Mucosa of stomach (tissue), 1 donor: ENCODE data around the gene MTARC1.

ENCODE experiments used
- H3K27me3 ChIP-seq: one replicate; pipeline ENCODE4 v1.7.0; 2013; ENCODE audit warnings: mild to moderate bottlenecking, low read length; ENCODE audit not compliant: control insufficient read depth, insufficient read depth
- H3K36me3 ChIP-seq: one replicate; pipeline ENCODE4 v1.7.0; 2013; ENCODE audit warnings: low read length; ENCODE audit not compliant: control insufficient read depth, insufficient read depth
- H3K4me1 ChIP-seq: one replicate; pipeline ENCODE4 v1.7.0; 2013; ENCODE audit warnings: mild to moderate bottlenecking, low read length; ENCODE audit not compliant: control insufficient read depth, insufficient read depth
- H3K4me3 ChIP-seq: one replicate; pipeline ENCODE4 v1.7.0; 2013; ENCODE audit warnings: low read length
- H3K9ac ChIP-seq: one replicate; pipeline ENCODE4 v1.7.0; 2013; ENCODE audit warnings: mild to moderate bottlenecking, low read length, moderate library complexity
- H3K9me3 ChIP-seq: one replicate; pipeline ENCODE4 v1.7.0; 2013; ENCODE audit warnings: mild to moderate bottlenecking, low read length, moderate library complexity; ENCODE audit not compliant: control insufficient read depth
- donor health status: Pancreatic carcinoma.

The MTARC1 gene

DNA sequence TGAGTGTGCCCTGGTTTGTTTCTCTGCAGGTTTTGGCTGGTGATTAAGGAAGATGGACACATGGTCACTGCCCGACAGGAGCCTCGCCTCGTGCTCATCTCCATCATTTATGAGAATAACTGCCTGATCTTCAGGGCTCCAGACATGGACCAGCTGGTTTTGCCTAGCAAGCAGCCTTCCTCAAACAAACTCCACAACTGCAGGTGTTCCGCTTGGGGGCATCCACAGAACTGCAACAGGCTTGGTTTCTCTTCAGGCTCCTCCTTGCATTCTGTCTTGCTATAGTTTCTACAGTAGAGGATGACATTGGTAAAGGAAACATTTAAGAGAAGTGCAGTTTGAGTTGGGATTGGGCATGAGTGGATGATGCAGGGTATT is 31.8 kb upstream of the MTARC1 start:
- Histone ChIP-seq H3K36me3 (peaks cover 7% of the 10 kb centered on the region), H3K4me3 (no peak overlapping the region), H3K9ac (no peak overlapping the region), H3K27me3 (no peaks in the 10 kb centered on the region), H3K9me3 (no peaks in the 10 kb centered on the region), H3K4me1 (peaks cover 24% of the 10 kb centered on the region)

DNA sequence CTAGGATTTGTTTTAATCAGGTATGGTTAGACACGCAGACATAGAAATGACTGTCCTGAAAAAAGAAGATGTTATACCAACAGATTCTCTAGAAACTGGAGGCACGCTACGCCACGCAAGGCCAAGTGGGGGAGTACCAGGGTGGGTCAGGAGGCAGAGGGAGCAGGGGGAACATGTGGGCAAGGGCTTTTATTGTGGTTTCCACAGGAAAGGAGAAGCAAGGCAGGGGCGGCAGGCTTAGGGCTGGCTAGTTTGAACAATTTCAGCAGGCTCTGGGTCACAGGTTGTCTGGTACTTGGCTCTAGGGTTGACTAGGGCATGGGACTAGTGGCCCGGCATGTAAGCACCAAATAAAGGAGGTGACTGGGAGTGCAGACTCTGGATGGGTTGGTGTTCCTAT is 31.4 kb upstream of the MTARC1 start:
- Histone ChIP-seq H3K9me3 (no peaks in the 10 kb centered on the region), H3K9ac (no peak overlapping the region), H3K4me3 (no peak overlapping the region), H3K36me3 (peaks cover 7% of the 10 kb centered on the region), H3K27me3 (no peaks in the 10 kb centered on the region), H3K4me1 (peaks cover 19% of the 10 kb centered on the region)

DNA sequence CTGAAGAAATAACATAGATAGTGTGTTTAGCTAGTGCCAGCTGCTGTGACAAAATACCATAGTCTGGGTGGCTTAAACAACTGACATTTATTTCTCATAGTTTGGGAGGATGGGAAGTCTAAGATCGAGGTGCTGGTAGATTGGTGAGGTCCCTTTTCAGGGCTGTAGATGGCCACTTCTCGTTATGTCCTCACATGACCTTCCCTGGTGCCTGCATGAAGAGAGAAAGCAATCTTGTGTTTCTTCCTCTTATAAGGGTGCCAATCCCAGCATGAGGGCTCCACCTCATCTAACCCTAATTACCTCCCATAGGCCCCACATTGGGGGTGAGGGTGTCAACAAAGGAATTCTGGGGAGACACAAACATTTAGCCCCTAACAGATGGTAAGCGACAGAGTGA is 29.3 kb upstream of the MTARC1 start:
- H3K9me3 ChIP-seq = no peaks in the 10 kb centered on the region
- H3K36me3 ChIP-seq = peaks cover 7% of the 10 kb centered on the region
- H3K27me3 ChIP-seq = no peaks in the 10 kb centered on the region
- no peak overlapping the region for H3K4me3 ChIP-seq
- peaks cover 22% of the 10 kb centered on the region for H3K4me1 ChIP-seq
- no peak overlapping the region for H3K9ac ChIP-seq

DNA sequence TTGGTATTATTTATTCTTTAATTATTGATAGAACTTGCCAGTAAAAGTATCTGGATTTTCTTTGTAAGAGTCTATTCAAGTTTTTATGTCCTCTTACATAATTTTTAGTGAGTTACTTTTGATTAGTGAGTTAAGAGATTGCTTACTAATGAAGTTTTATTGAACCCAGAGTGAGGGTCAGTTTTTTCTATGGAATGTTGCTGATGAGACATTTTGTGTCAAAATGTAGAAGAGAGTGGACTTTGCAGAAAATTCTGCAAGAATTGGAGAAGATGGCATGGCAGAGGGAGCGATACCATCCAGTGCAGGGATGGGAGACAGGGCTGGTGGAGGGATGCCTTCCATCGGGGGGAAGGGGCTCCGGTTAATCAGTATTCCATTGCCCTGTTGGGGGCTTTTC is 27.6 kb upstream of the MTARC1 start:
- Histone ChIP-seq H3K36me3 (peaks cover 7% of the 10 kb centered on the region), H3K9me3 (no peaks in the 10 kb centered on the region), H3K4me1 (peaks cover 24% of the 10 kb centered on the region), H3K9ac (no peak overlapping the region), H3K27me3 (no peaks in the 10 kb centered on the region), H3K4me3 (no peak overlapping the region)

DNA sequence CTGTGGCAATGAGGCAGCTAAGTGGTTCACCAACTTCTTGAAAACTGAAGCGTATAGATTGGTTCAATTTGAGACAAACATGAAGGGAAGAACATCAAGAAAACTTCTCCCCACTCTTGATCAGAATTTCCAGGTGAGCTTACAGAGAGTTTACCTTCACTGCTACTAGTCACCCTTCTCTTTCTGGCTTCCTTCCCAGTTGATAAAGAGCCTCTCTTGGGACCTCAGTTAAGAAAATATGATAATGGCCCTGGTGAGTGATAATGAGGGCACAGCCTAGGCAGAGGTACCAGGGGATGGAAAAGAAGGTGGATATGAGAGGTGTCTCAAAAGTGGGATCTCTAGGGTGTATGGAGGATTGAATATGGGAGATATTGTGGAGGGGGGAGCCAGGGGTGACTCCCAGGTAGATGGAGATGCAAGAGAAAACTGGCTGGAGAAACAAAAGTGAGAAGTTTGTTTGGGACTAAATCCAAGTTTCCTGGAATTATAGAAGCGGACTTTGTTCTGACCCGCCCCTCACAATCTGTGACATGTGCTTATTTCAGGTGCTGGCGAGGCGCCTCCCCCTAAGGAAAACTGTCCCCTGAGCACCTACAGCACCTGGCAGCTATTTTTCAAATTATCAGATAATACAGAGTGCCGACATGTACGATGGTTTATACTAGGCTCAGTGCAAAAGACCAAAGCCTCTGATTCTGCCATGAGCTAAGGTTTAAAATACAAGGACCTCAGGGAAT is 24.9 kb upstream of the MTARC1 start:
- Histone ChIP-seq H3K9ac (no peak overlapping the region), H3K4me3 (no peak overlapping the region), H3K36me3 (no peaks in the 10 kb centered on the region), H3K27me3 (no peaks in the 10 kb centered on the region), H3K4me1 (peaks cover 24% of the 10 kb centered on the region), H3K9me3 (no peaks in the 10 kb centered on the region)

DNA sequence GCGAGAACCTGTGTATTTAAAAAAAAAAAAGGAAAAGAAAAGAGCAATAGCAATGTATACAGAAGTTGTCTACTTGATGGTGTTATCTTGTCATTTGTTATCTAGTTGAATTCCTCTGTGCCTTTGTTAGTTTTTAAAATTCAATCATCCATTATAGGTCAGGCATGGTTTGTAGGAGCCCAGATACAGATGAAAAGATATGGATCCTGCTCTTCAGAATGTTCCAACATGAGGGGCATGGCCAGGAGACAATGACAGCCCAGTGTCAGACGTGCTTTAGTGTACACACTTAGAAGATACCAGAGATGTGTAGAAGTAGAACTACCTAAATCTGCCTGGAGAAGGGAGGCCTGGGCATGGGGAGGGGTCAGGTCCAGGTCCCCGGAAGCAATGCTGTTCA is 22.0 kb upstream of the MTARC1 start:
- Histone ChIP-seq H3K9me3 (no peaks in the 10 kb centered on the region), H3K4me1 (peaks cover 44% of the 10 kb centered on the region), H3K9ac (no peak overlapping the region), H3K36me3 (no peaks in the 10 kb centered on the region), H3K27me3 (no peaks in the 10 kb centered on the region), H3K4me3 (no peak overlapping the region)

DNA sequence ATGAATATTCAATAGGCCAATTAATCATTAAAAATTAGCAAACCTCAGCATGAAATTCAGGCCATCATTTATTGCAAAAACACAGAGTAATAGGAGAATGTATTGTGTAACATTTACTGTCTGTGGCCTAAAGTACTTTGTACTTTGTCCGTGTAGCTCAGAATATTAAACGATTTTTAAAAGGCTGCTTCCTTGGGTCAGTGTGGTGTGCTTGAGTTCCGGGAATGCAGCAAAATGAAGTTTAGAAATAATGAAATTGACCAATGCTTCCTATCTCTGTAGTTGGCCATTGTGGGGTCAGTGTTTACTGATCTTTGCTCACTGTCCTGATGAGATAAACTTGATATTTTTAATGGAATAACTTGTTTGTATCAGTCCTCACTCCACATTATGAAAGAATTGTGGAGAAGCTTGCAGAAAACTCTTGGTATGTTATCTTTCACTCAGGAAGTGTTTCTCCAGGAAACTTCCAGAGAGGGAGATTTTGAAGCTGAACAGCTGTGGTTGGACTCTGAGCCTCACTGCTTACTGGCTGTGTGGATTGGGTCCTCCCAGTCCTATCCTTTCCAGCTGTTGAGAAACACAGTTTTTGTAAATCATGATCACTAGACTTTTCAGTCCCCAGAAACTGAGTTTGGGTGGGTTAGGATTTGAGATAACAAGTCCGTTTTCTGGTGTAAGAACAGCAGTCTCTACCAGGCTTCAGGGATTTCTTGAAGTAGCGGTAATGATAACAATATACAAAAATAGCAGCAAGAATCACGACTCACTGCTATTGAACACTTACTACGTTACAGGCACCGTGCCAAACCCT is 19.2 kb upstream of the MTARC1 start:
- Histone ChIP-seq H3K9ac (no peak overlapping the region), H3K4me1 (peaks cover 27% of the 10 kb centered on the region), H3K27me3 (no peaks in the 10 kb centered on the region)

DNA sequence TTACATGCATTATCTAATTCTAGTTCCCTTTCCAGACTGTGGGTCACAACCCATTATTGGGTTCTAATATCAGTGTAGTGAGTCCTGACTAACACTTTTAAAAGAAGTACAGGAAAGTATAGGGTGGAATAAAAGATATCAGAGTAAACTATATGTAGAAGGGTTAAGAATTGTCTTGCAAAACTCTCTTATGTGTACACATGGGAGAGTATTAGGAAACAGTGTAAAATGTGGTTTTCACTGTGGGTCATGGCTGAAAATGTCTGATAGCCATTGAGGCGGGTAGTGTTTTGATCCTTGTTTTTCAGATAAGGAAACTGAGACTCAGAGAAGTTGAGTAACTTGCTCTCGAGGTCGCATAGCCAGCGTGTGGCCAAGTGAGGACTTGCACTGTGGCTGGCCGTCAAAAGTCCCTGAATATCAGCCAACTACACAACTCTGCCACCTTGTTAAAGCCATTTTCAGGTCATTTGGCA is 18.5 kb upstream of the MTARC1 start:
- Histone ChIP-seq H3K36me3 (no peaks in the 10 kb centered on the region), H3K9ac (no peak overlapping the region), H3K9me3 (no peaks in the 10 kb centered on the region), H3K27me3 (no peaks in the 10 kb centered on the region), H3K4me3 (no peak overlapping the region), H3K4me1 (peaks cover 24% of the 10 kb centered on the region)

More for the DNA sequence above, 19.2 kb upstream of the MTARC1 start:
- H3K9me3 ChIP-seq = no peaks in the 10 kb centered on the region
- no peaks in the 10 kb centered on the region for H3K36me3 ChIP-seq
- no peak overlapping the region for H3K4me3 ChIP-seq

DNA sequence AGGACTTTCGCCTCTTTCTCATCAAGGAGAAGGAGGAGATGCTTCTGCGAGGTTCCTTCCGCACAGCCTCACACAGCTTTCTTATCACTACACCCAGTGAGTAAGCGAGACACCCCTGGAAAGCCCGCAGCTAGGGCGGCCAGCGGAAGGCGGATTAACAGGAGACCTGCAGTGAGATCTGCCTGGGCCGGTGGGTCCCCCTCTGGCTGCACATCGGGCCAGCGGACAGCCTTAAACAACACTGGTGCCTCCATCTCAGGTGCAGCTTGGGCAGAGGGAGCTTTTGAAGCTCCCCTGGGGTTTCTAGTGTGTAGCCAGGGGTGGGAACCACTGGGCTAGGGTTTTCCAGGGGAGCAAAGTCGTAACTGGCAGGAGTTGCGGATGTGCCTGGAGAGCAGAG is 17.5 kb upstream of the MTARC1 start:
- peaks cover 20% of the 10 kb centered on the region for H3K4me1 ChIP-seq

DNA sequence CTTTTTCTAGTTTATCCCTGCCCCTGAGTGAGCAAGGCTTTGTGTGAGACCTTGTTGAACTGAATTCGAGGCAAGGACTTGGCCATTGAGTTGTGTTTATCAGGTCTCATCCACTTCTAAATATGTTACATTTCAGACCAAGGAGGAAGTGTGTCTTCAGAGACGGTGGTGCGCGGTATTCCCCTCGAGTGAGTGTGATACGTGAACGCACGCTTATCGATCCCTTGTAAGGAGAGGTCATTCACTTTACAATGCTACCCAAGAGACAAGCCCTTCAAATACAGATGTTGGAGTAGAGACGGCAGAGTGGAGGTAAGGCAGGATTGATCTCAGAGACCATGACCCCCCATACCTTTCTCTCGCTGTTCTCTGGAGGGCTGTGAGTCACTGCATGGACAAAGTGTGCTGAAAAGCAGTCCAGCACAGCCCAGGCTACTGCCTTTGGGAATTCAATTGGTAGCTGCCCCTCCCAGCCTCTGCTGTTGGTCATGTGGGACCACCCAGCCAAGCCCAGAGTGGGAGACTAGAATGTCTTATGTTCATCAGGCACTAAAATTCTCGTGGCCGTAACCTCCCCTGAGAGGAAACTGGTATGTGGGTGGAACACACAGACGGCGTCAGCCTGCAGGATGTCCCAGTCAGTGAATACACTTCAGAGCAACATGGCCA is 16.3 kb upstream of the MTARC1 start:
- Histone ChIP-seq H3K4me3 (no peak overlapping the region), H3K4me1 (peaks cover 20% of the 10 kb centered on the region), H3K9me3 (no peaks in the 10 kb centered on the region), H3K27me3 (no peaks in the 10 kb centered on the region), H3K36me3 (no peaks in the 10 kb centered on the region), H3K9ac (no peak overlapping the region)

More for the DNA sequence above, 17.5 kb upstream of the MTARC1 start:
- Histone ChIP-seq H3K4me3 (no peak overlapping the region), H3K9ac (no peak overlapping the region), H3K9me3 (no peaks in the 10 kb centered on the region), H3K27me3 (no peaks in the 10 kb centered on the region), H3K36me3 (no peaks in the 10 kb centered on the region)

DNA sequence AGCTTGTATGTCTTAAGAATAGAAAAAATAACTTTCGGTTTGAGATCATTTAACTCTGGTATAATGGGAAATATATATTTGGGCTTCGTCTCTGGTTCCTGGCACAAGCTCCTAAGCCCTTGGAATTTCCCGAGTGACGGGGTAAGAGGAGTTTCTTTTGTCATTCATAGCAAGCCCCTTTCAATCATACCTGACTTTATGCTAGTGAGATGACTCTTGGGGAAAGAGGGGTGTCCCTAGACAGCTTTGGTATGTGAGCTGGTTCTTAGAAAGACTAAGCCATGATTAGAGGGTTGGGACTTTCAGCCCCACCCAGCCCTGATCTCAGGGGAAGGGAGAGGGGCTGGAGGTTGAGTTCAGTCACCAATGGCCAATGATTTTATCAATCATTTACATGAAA is 13.9 kb upstream of the MTARC1 start:
- H3K4me1 ChIP-seq = peaks cover 11% of the 10 kb centered on the region
- no peaks in the 10 kb centered on the region for H3K9me3 ChIP-seq
- no peak overlapping the region for H3K9ac ChIP-seq
- H3K36me3 ChIP-seq = no peaks in the 10 kb centered on the region
- H3K27me3 ChIP-seq = no peaks in the 10 kb centered on the region
- no peak overlapping the region for H3K4me3 ChIP-seq
